Activated CD4-positive, alpha-beta memory T cell treated with anti-CD3 and anti-CD28 coated beads, Interleukin-2, amount 10 ng/mL, durations not matched to agents 7 days and 5 days (primary cell): ENCODE data around the gene IFNAR2. TPM values are rescaled to one million over a fixed set of nuclear protein-coding genes. Genes with fewer than 3 reads are reported as not detected.
A peak's percentile ranks its signal among the peaks of the same experiment; 100 is the strongest.
"Not testable (repeated sequence)": the region's sequence is repeated elsewhere in the genome, so short reads cannot be mapped to it uniquely, and the experiment has no call there.

Experiments used
- CTCF ChIA-PET: fragments of 350-600 bp; sonication (Branson Sonifier 250); formaldehyde crosslinking; loops from one replicate; lab custom pipeline; 2021; ENCODE audit warnings: antibody characterized with exemption, inconsistent platforms; lab: Charles Lee
- POLR2A ChIA-PET: fragments of 350-600 bp; sonication (Branson Sonifier 250); formaldehyde crosslinking; loops from one replicate; lab custom pipeline; 2021; ENCODE audit warnings: antibody characterized with exemption; lab: Charles Lee
- DNase-seq: peaks from one replicate; pipeline ENCODE4 v3.0.0-alpha.2; 2020
- H3K27ac Mint-ChIP-seq: one replicate; pipeline ENCODE4 v1.8.0; 2021; ENCODE audit warnings: mild to moderate bottlenecking, mixed read lengths
- H3K27me3 Mint-ChIP-seq: one replicate; pipeline ENCODE4 v1.8.0; 2021; ENCODE audit warnings: mixed read lengths
- H3K36me3 Mint-ChIP-seq: one replicate; pipeline ENCODE4 v1.8.0; 2021; ENCODE audit warnings: low read depth, mixed read lengths
- H3K4me1 Mint-ChIP-seq: one replicate; pipeline ENCODE4 v1.8.0; 2021; ENCODE audit warnings: mixed read lengths
- H3K4me3 Mint-ChIP-seq: one replicate; pipeline ENCODE4 v1.8.0; 2021; ENCODE audit warnings: mild to moderate bottlenecking, mixed read lengths
- H3K9me3 Mint-ChIP-seq: one replicate; pipeline ENCODE4 v1.8.0; 2021; ENCODE audit warnings: mixed read lengths
- total RNA-seq, 2 experiments: library from RNA; stranded (reverse); gene quantifications; one replicate each; pipeline ENCODE4 v1.2.3, GENCODE V29; 2021

The IFNAR2 gene
- total RNA-seq, 2 experiments from 2014 or later = 60.1 to 61.9 TPM

DNA sequence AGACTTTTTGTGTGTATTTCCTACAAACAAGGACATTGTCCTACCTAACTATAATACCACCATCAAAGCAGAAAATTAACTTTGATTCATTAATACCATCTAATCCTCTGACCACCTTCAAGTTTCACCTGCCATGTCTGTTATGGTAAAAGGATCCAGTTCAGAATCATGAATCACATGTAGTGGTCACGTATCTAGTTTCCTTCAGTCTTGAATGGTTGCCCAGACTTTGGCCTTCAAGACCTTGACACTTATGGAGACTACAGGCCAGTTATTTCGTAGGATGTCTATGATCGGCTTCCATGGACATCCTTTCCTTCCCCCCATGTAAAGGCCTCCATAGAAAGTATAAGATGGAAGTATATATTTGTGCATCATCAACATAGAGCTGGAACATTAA, 10.4 kb upstream of the IFNAR2 start:
- peaks cover 18% of the 10 kb centered on the region for H3K9me3 Mint-ChIP-seq
- no peak overlapping the region for H3K4me3 Mint-ChIP-seq
- peaks cover 8% of the 10 kb centered on the region for H3K27me3 Mint-ChIP-seq
- H3K36me3 Mint-ChIP-seq = peaks cover 29% of the 10 kb centered on the region
- H3K27ac Mint-ChIP-seq = no peak overlapping the region
- POLR2A ChIA-PET = interaction anchor here (1.4 to 2.3 kb wide), 4 partner anchors 10 to 48 kb away, joined by 3 to 10 read pairs (median 4); partner anchors contain the start of gene IFNAR2
- peaks cover 48% of the 10 kb centered on the region for H3K4me1 Mint-ChIP-seq
- DNase-seq = no peak
- CTCF ChIA-PET = interaction anchor here (0.6 to 1.4 kb wide), 3 partner anchors 47 to 141 kb away, joined by 3 read pairs; no protein-coding TSS in a partner anchor

DNA sequence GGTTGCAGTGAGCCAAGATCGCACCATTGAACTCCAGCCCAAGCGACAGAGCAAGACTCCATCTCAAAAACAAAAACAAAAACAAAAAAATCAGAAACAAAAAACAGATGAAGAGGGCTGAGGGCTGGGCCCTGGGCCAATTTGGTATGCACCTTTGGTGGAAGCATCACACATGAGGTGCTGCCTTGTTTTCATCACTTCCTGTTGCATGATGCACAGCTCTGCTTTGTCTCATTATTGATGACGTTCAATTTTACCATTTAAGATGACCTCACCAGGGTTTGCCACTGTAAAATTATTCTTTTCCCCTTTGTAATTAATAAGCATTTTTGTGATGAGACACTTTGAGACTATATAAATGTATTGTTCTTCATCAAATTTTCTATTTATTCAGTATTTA, 9.8 kb upstream of the IFNAR2 start:
- ChIA-PET CTCF (interaction anchor here (1.4 kb wide), 1 partner anchor 141 kb away, joined by 3 read pairs; no protein-coding TSS in a partner anchor), POLR2A (interaction anchor here (1.7 to 2.3 kb wide), 3 partner anchors 10 to 18 kb away, joined by 3 to 10 read pairs (median 4); partner anchors contain the start of gene IFNAR2)
- Mint-ChIP-seq H3K4me3 (no peak overlapping the region), H3K36me3 (peaks cover 25% of the 10 kb centered on the region), H3K27me3 (peaks cover 8% of the 10 kb centered on the region), H3K4me1 (peaks cover 42% of the 10 kb centered on the region), H3K27ac (no peak overlapping the region), H3K9me3 (peaks cover 18% of the 10 kb centered on the region)
- DNase-seq = no peak

DNA sequence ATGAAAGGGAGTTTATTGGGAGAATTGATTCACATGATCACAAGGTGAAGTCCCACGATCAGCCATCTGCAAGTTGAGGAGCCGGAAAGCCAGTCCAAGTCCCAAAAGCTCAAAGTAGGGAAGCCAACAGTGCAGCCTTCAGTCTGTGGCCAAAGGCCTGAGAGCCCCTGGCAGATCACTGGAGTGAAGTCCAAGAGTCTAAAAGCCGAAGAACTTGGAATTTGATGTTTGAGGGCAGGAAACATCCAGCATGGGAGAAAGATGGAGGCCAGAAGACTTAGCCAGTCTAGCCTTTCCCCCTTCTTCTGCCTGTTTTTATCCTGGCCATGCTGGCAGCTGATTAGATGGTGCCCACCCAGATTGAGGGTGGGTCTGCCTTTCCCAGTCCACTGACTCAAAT, 4.4 kb upstream of the IFNAR2 start:
- peaks cover 14% of the 10 kb centered on the region for H3K4me1 Mint-ChIP-seq
- H3K36me3 Mint-ChIP-seq, H3K27ac Mint-ChIP-seq, H3K9me3 Mint-ChIP-seq, POLR2A ChIA-PET, H3K27me3 Mint-ChIP-seq, H3K4me3 Mint-ChIP-seq, DNase-seq: not testable (repeated sequence)
- CTCF ChIA-PET = interaction anchor here (1.6 kb wide), 1 partner anchor 136 kb away, joined by 9 read pairs; no protein-coding TSS in a partner anchor

DNA sequence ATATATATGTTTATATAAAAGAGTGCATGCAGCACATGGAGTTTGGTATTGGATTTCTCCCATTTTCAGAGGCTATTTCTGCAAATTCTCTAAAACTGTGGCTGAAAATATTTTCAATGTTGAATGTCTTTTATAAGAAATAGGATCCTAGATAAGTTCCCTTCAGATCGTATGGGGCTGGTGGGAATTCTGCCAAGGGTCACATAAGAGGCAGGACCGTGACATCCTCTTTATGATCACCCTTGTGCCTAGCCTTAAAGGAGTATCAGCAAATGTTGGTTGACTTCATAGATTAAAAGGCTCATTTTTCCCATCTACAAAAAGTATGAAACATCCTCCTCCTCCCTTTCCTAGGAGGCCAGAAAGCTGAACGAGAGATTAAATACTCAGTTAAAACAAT, 1.3 kb upstream of the IFNAR2 start:
- H3K9me3 Mint-ChIP-seq = no peaks in the 10 kb centered on the region
- CTCF ChIA-PET = interaction anchor here (2.2 kb wide), 1 partner anchor 133 kb away, joined by 4 read pairs; no protein-coding TSS in a partner anchor
- peaks cover 31% of the 10 kb centered on the region for H3K4me1 Mint-ChIP-seq
- no peak overlapping the region for H3K27ac Mint-ChIP-seq
- POLR2A ChIA-PET = interaction anchor here (1.1 to 3.1 kb wide), 3 partner anchors 9 to 10 kb away, joined by 5 to 18 read pairs (median 10); no protein-coding TSS in a partner anchor
- no peak overlapping the region for H3K4me3 Mint-ChIP-seq
- H3K36me3 Mint-ChIP-seq = peaks cover 21% of the 10 kb centered on the region
- DNase-seq = no peak
- H3K27me3 Mint-ChIP-seq = no peaks in the 10 kb centered on the region

DNA sequence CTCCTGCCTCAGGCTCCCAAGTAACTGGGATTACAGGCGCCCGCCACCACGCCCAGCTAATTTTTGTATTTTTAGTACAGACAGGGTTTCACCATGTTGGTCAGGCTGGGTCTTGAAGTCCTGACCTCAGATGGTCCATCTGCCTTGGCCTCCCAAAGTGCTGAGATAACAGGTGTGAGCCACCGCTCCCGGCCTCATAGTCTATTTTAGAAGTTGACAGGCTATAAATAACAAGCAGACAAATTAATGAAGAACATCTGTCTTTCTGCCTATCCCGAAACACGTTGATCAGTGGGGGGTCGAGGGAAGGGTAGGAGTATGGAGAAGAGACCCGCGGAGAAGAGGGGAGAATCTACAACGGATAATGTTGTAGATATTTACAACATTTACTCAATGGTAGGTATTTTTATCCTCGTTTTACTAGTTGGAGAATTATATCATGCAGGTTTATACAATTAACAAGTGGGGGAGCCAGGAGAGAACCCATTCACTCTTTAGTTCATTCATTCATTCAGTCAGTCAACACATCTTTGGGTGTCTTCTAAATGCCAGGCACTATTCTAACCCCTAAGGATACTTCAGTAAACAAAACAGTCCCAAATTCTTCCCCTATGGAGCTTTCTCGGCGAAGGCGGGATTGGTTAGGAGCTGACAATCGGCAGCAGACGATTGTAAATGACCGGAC, 497 bp upstream of the IFNAR2 start:
- Mint-ChIP-seq H3K4me1 (peaks cover 36% of the 10 kb centered on the region), H3K27me3 (no peaks in the 10 kb centered on the region), H3K4me3 (peak overlapping the region; percentile 68), H3K9me3 (no peaks in the 10 kb centered on the region), H3K36me3 (peaks cover 26% of the 10 kb centered on the region), H3K27ac (peak overlapping the region; percentile 63)
- POLR2A ChIA-PET = interaction anchor here (1.1 to 4.0 kb wide), 5 partner anchors 9 to 96 kb away, joined by 3 to 19 read pairs (median 10); partner anchors contain the start of gene IFNAR1
- CTCF ChIA-PET = interaction anchor here (1.3 to 2.2 kb wide), 2 partner anchors 12 to 132 kb away, joined by 3 to 4 read pairs; no protein-coding TSS in a partner anchor
- no peak for DNase-seq

DNA sequence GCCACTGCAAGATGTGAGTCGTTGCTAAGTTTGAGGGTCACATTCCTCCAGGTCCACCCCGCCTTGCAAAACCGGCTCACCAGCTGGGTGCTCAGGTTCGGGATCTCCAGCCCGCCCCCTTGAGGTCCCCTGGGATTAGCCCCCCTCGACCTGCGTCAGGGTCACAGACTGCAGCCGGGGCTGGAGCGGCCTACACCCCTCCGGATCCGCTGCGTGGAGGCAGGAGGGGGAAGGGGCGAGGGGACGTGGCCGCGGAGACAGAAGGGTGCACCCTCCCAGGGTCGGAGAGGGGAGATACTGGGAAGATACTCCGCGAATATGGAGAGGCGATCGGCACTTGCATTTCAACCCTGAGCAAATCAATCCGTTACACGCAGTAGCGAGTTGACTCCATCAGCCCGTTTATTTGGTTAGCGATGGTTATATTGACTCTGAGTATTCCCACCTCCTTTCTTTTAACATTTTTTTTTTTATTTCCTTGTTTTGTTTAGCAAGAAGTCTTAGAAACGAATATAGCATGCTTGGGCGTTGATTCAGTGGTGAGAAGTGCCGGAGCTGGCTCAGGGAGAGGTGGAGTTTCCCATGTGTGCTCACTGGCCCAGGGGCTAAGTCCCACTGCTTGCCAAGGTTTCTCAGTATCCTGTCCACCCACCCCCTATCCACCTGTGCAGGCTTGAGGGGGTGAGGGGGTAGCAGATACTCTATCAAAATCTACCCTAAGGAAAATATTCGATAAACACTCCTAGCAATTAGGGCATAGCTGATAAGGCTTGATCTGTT, 997 bp downstream of the IFNAR2 start:
- peaks cover 40% of the 10 kb centered on the region for H3K36me3 Mint-ChIP-seq
- no peaks in the 10 kb centered on the region for H3K27me3 Mint-ChIP-seq
- CTCF ChIA-PET = interaction anchor here (1.0 to 1.3 kb wide), 5 partner anchors 8 to 34 kb away, joined by 3 to 5 read pairs (median 3); no protein-coding TSS in a partner anchor
- no peaks in the 10 kb centered on the region for H3K9me3 Mint-ChIP-seq
- no peak for DNase-seq
- H3K4me3 Mint-ChIP-seq = peak overlapping the region; percentile 82
- POLR2A ChIA-PET = interaction anchor here (0.6 to 4.0 kb wide), 16 partner anchors 8 to 313 kb away, joined by 3 to 24 read pairs (median 6); partner anchors contain the start of genes IFNAR1, IL10RB and TMEM50B
- H3K4me1 Mint-ChIP-seq = peaks cover 42% of the 10 kb centered on the region
- H3K27ac Mint-ChIP-seq = peak overlapping the region; percentile 92

DNA sequence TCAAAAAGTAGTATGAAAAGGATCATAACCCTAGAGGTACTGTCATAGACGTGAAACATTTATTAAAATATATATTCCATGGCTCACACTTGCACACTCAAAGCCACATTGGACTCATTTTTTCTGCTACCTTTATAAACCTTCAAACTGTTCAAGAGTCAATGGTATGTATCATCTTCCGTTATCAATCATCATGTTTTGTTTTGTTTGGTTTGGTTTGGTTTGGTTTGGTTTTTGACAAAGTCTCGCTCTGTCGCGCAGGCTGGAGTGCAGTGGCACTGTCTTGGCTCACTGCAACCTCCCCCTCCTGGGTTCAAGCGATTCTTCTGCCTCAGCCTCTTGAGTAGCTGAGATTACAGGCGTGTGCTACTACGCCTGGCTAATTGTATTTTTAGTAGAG, 1.8 kb downstream of the IFNAR2 start:
- Mint-ChIP-seq H3K27ac (peak overlapping the region; percentile 92), H3K36me3 (peaks cover 44% of the 10 kb centered on the region), H3K4me3 (peak overlapping the region; percentile 82), H3K9me3 (no peaks in the 10 kb centered on the region), H3K4me1 (peaks cover 48% of the 10 kb centered on the region), H3K27me3 (no peaks in the 10 kb centered on the region)
- DNase-seq = peak; percentile 62
- CTCF ChIA-PET = interaction anchor here (1.2 to 1.3 kb wide), 2 partner anchors 30 to 34 kb away, joined by 3 read pairs; no protein-coding TSS in a partner anchor
- POLR2A ChIA-PET = interaction anchor here (0.9 to 4.0 kb wide), 12 partner anchors 7 to 249 kb away, joined by 3 to 24 read pairs (median 7); partner anchors contain the start of genes IFNAR1, IL10RB and TMEM50B

DNA sequence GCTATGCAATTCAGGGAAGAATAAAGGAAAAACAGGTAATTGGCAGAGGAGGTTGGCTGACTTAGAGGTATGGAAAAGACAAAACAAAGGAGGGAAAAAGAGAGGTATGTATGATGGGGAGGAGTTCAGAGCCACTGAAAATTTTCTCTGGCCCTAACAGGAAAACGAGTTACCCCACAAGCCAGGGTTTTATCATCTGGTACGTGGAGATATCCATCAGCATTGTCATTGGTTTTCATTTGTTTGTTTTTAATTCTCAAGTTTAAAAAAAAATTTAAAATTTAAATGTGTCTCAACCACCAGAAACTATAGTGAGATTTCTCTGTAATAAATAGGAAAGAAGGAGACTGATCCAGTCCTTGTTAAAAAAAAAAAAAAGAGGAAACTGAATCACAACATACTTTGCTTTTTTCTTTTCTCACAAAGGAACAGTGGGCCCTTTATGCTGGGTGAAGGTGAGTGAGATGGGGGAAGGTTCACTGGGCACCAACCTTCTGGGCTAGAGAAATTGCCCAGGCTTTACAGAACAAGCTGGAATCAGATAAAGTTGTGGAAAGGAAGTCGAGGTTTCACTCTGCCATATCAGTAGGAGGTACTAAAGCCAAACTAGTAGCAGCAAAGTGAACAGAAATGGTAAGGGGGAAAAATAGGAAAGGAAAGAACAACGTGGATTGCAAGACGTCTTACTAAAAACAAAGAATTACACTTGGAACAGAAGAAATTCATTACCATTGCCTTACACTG, 2.7 kb downstream of the IFNAR2 start:
- Mint-ChIP-seq H3K4me1 (peaks cover 56% of the 10 kb centered on the region), H3K27ac (peak overlapping the region; percentile 92), H3K36me3 (peaks cover 50% of the 10 kb centered on the region), H3K4me3 (peak overlapping the region; percentile 82), H3K27me3 (no peaks in the 10 kb centered on the region), H3K9me3 (no peaks in the 10 kb centered on the region)
- DNase-seq = no peak
- ChIA-PET CTCF (interaction anchor here (1.2 to 1.3 kb wide), 2 partner anchors 31 to 35 kb away, joined by 3 read pairs; no protein-coding TSS in a partner anchor), POLR2A (interaction anchor here (0.8 to 4.0 kb wide), 11 partner anchors 9 to 461 kb away, joined by 3 to 24 read pairs (median 6); partner anchors contain the start of genes IFNAR1, IL10RB, PAXBP1 and TMEM50B)

DNA sequence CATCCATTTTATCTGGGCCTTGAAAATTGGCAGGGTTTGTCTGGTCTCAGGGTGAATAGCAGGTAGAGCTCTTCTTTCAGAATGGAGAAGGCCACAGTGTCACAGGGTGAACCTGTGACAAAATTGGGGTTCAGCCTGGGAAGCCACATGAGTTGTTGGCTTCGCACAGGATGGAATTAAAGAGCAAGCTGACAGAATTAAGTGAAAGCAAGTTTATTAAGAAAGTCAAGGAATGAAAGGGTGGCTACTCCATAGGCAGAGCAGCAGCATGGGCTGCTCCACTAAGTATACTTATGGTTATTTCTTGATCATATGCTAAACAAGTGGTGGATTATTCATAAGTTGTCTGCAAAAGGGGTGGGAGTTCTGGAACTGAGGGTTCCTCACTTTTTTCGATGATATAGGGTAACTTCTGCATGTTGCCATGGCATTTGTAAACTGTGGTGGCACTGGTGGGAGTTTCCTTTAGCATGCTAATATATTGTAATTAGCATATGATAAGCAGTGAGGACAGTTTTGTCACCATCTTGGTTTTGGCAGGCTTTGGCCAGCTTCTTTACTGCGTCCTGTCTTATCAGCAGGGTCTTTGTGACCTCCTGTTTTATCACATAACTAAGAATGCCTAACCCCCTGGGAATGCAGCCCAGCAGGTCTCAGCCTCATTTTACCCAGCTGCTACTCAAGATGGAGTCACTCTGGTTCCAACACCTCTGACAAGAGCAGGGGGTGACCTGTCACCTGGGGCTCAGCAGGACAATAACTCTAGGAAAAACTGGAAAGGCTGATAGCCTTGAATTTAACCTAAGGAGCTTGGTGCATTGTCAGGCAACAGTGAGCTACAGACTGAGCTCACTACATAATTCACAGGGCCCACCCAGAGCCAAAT, 5.1 kb downstream of the IFNAR2 start:
- Mint-ChIP-seq H3K9me3 (no peaks in the 10 kb centered on the region), H3K27me3 (no peaks in the 10 kb centered on the region), H3K4me1 (peaks cover 67% of the 10 kb centered on the region), H3K36me3 (peaks cover 60% of the 10 kb centered on the region), H3K4me3 (no peak overlapping the region), H3K27ac (no peak overlapping the region)
- ChIA-PET CTCF (interaction anchor here (1.4 kb wide), 1 partner anchor 210 kb away, joined by 5 read pairs; no protein-coding TSS in a partner anchor), POLR2A (interaction anchor here (0.9 kb wide), 1 partner anchor 27 kb away, joined by 4 read pairs; no protein-coding TSS in a partner anchor)
- DNase-seq = no peak

DNA sequence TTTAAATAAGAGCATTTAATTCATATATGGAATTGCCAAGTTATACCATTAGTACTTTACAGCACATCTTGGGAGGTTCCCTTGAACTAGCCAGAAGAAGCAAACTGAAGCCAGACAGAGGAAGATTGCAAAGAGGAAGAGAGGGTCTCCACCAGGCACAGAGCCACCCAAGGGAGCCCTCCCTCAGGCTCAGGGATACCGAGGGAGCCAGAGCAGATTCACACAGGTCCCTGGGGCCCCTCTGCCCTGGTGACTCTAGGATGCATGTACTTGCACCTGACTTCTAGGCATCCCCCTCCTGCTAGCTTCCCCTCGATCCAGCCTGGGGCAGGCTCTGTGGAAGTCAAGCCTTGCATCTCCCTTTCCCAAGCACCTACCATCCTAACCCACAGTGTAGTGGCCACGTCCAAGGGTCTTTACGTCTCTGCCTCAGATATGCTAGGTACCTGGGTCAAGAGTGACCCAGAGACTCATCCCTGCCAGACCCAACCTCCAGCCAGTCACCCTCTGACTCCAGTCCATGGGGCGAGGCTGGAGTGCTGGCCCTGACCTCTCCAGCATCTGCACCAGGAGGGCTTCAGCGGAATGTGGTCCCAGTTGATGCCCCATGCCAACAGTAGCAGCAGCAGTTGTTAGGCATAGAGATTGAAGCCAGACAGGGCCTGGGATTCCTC, 6.4 kb downstream of the IFNAR2 start:
- POLR2A ChIA-PET = interaction anchor here (4.1 kb wide), 1 partner anchor 31 kb away, joined by 25 read pairs; the partner anchor contains the start of gene IL10RB
- CTCF ChIA-PET = interaction anchor here (0.7 kb wide), 1 partner anchor 129 kb away, joined by 3 read pairs; no protein-coding TSS in a partner anchor
- peaks cover 64% of the 10 kb centered on the region for H3K36me3 Mint-ChIP-seq
- H3K4me1 Mint-ChIP-seq = peaks cover 75% of the 10 kb centered on the region
- no peak for DNase-seq
- H3K27me3 Mint-ChIP-seq = no peaks in the 10 kb centered on the region
- no peaks in the 10 kb centered on the region for H3K9me3 Mint-ChIP-seq
- H3K4me3 Mint-ChIP-seq = no peak overlapping the region
- H3K27ac Mint-ChIP-seq = no peak overlapping the region
